ENCODE measurements around the gene LBHD2. TPM values are rescaled to one million over a fixed set of nuclear protein-coding genes. Genes with fewer than 3 reads are reported as not detected.

LBHD2 gene
- total and polyA plus RNA-seq, 4 donors: 0.47 to 0.53 TPM; not detected in 2

GRCh38 chr14:103091041-103091882, 7.3 kb downstream of the LBHD2 start:
- TF ChIP-seq CTCF (IDR thresholded peaks at IDR 0.05; ENCODE audit: low read depth, low read length, missing input control) (peak; percentile 40), RAD21 (IDR thresholded peaks at IDR 0.05) (peak in 1 of 2 donors; percentile 62), FOXA1 (IDR thresholded peaks at IDR 0.05) (no peak), NR2F2 (IDR thresholded peaks at IDR 0.05) (no peak), SP1 (IDR thresholded peaks at IDR 0.05) (no peak), JUND (IDR thresholded peaks at IDR 0.05) (no peak)
- DNase-seq (ENCODE audit: low spot score): peak; percentile 63
- Histone ChIP-seq H3K4me3 (ENCODE audit: low read depth in 1 of 3, low read length in 3 of 3) (peak overlapping the region in 2 of 3 donors; percentile 52 to 59), H3K9me3 (ENCODE audit: control insufficient read depth in 4 of 4, low read length in 3 of 4) (no peaks in the 10 kb centered on the region), H3K36me3 (ENCODE audit: control insufficient read depth in 4 of 4, insufficient read depth in 3 of 4, low read depth in 1 of 4, low read length in 3 of 4) (no peaks in the 10 kb centered on the region), H3K27ac (ENCODE audit: low read depth in 1 of 2, low read length in 2 of 2) (no peak overlapping the region), H3K9ac (ENCODE audit: low read depth in 1 of 2, low read length in 2 of 2) (no peak overlapping the region), H3K27me3 (ENCODE audit: control insufficient read depth in 4 of 4, insufficient read depth in 4 of 4, low read length in 3 of 4) (no peaks in the 10 kb centered on the region), H3K4me1 (ENCODE audit: control insufficient read depth in 4 of 4, insufficient read depth in 4 of 4, low read length in 3 of 4) (peaks cover 7 to 34% (median 20%) of the 10 kb centered on the region in 4 donors)
- 13% methylated on average over 69 of the region's 69 CpGs for WGBS

- H3K4me1 ChIP-seq (ENCODE audit: control insufficient read depth in 4 of 4, insufficient read depth in 4 of 4, low read length in 3 of 4): peaks cover 7 to 39% (median 20%) of the 10 kb centered on the region in 4 donors
- H3K27me3 ChIP-seq (ENCODE audit: control insufficient read depth in 4 of 4, insufficient read depth in 4 of 4, low read length in 3 of 4): no peaks in the 10 kb centered on the region
- peak overlapping the region in 2 of 3 donors; percentile 52 to 59 for H3K4me3 ChIP-seq (ENCODE audit: low read depth in 1 of 3, low read length in 3 of 3)
- no peaks in the 10 kb centered on the region for H3K36me3 ChIP-seq (ENCODE audit: control insufficient read depth in 4 of 4, insufficient read depth in 3 of 4, low read depth in 1 of 4, low read length in 3 of 4)
- H3K27ac ChIP-seq (ENCODE audit: low read depth in 1 of 2, low read length in 2 of 2): no peak overlapping the region
- H3K9me3 ChIP-seq (ENCODE audit: control insufficient read depth in 4 of 4, low read length in 3 of 4): no peaks in the 10 kb centered on the region
- 49% methylated on average over 9 of the region's 9 CpGs for WGBS
- H3K9ac ChIP-seq (ENCODE audit: low read depth in 1 of 2, low read length in 2 of 2): no peak overlapping the region
- no peak for DNase-seq (ENCODE audit: low spot score)
- TF ChIP-seq EGR1 (IDR thresholded peaks at IDR 0.05; ENCODE audit: low read depth in 2 of 2) (no peak), HNF4A (conservative IDR thresholded peaks at IDR 0.05) (no peak), SP1 (IDR thresholded peaks at IDR 0.05) (no peak), HNF4G (IDR thresholded peaks at IDR 0.05) (no peak), JUND (IDR thresholded peaks at IDR 0.05) (no peak), GABPA (IDR thresholded peaks at IDR 0.05 in 1 of 2, conservative IDR thresholded peaks at IDR 0.05 in 1 of 2) (no peak), FOXA2 (IDR thresholded peaks at IDR 0.05) (no peak)
Measured at GRCh38 chr14:103091883-103092222, 7.8 kb downstream of the LBHD2 start.

GRCh38 chr14:103093856-103094405, 9.9 kb downstream of the LBHD2 start:
- H3K27me3 ChIP-seq (ENCODE audit: control insufficient read depth in 4 of 4, insufficient read depth in 4 of 4, low read length in 3 of 4): no peaks in the 10 kb centered on the region
- no peak for TF ChIP-seq ATF3 (IDR thresholded peaks at IDR 0.05)
- TF ChIP-seq SP1 (IDR thresholded peaks at IDR 0.05): no peak
- TF ChIP-seq EGR1 (IDR thresholded peaks at IDR 0.05; ENCODE audit: low read depth in 2 of 2): no peak
- no peak for TF ChIP-seq HNF4A (conservative IDR thresholded peaks at IDR 0.05)
- no peak for TF ChIP-seq CTCF (IDR thresholded peaks at IDR 0.05; ENCODE audit: low read depth, low read length, missing input control)
- WGBS: 71% methylated on average over 13 of the region's 13 CpGs
- peaks cover 11 to 59% (median 35%) of the 10 kb centered on the region in 4 donors for H3K4me1 ChIP-seq (ENCODE audit: control insufficient read depth in 4 of 4, insufficient read depth in 4 of 4, low read length in 3 of 4)
- no peaks in the 10 kb centered on the region for H3K9me3 ChIP-seq (ENCODE audit: control insufficient read depth in 4 of 4, low read length in 3 of 4)
- H3K4me3 ChIP-seq (ENCODE audit: low read depth in 1 of 3, low read length in 3 of 3): peak overlapping the region in 1 of 3 donors; percentile 58
- no peaks in the 10 kb centered on the region for H3K36me3 ChIP-seq (ENCODE audit: control insufficient read depth in 4 of 4, insufficient read depth in 3 of 4, low read depth in 1 of 4, low read length in 3 of 4)
- no peak for DNase-seq (ENCODE audit: low spot score)
- no peak overlapping the region for H3K9ac ChIP-seq (ENCODE audit: low read depth in 1 of 2, low read length in 2 of 2)
- peak overlapping the region; percentile 78 to 86 for H3K27ac ChIP-seq (ENCODE audit: low read depth in 1 of 2, low read length in 2 of 2)
